NCI-H1105 (cell line): Measurements from ENCODE around the gene OR5AL1.
"Not testable (repeated sequence)": the region's sequence is repeated elsewhere in the genome, so short reads cannot be mapped to it uniquely, and the experiment has no call there.

ENCODE experiments used
- DNase-seq: peaks from one replicate; lab custom pipeline; 2025; lab: John Stamatoyannopoulos, UW

The OR5AL1 gene

DNA sequence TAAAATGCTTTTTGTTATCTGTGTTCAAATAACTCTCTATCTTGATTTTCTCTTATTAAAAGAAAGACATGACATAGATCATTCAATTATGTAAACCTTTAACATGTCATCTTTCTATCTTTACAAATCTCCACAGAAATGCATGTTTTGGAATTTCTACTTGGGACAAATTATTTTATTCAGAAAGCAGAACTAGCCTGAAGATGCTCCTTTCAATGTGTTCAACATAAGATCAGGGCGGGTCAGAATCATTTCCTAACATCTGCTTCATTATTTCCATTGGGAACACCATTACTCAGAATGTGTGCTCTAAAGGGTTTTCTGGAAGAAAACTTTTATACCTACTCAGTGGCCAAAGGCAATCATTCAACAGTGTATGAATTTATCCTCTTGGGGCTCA lies at the start of gene OR5AL1:
TSS of gene OR5AL1 (plus strand) at position 301 of the 400 bp plus-strand sequence.
- DNase-seq = no peak

DNA sequence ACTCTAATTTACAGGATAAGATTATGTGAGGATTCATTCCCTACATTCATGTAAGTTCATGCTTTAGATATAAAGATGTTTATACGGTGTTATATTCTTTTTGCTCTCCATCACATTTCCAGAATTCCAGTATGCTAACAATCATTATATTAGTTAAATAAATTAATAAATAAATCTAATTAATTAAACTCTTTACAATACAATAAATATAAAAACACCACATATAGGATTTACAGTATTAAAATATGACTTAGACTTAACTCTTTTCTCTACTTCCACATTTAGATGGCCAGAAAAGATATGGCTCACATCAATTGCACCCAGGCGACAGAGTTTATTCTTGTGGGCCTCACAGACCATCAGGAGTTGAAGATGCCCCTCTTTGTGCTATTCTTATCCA lies 37.2 kb upstream of the OR5AL1 start, which contains the start of gene OR8U1:
TSS of gene OR8U1 (plus strand) at position 301 of the 400 bp plus-strand sequence. CDS start at position 301, 0 bp downstream.
- DNase-seq = no peak

DNA sequence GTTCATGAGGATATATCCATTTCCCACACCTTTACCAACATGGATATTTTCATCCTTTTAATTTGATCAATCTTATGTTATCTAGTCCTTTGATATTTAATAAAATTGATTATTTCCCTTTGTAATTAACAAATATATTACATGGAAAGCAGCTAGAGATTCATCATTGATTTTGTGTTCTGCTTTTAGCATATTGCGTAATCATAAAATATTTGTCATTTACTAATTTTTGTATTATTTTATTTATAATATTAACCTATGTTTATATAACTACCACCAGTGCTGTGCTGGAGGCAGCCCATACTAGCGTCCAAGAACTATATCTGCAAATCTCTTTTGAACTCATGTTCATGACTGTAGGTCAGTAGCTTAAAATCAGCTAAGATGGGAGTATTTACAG lies 32.4 kb upstream of the OR5AL1 start:
- DNase-seq = no peak

DNA sequence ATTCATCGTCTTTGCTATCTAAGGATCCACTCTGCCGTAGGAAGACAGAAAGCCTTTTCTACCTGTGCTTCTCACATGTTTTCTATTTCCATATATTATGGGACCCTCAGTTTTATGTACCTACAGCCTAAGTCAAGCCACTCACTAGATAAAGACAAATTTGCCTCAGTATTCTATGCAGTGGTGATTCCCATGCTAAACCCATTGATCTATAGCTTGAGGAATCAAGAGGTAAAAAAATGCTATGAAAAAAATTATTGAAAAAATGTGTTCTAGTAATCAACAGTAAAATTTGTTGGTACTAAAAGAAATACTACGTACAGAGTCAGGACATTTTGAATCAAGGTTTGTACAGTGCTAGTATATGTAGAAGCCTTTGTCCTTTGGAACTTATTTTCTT lies 18.1 kb upstream of the OR5AL1 start:
- no peak for DNase-seq

- no peak for DNase-seq
Measured at GRCh38 chr11:56396047-56396446, 16.4 kb upstream of the OR5AL1 start.

DNA sequence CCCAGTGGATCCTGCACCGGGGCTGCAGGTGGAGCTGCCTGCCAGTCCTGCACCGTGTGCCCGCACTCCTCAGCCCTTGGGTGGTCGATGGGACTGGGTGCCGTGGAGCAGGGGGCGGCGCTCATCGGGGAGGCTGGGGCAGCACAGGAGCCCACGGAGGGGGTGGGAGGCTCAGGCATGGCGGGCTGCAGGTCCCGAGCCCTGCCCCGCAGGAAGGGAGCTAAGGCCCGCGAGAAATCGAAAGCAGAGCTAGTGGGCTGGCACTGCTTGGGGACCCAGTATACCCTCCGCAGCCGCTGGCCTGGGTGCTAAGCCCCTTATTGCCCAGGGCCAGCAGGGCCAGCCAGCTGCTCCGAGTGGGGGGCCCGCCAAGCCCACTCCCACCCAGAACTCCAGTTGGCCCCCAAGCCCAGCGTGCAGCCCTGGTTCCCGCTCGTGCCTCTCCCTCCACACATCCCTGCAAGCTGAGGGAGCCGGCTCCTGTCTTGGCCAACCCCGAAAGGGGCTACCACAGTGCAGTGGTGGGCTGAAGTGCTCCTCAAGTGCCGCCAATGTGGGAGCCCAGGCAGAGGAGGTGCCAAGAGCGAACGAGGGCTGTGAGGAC lies 10.5 kb upstream of the OR5AL1 start:
- not testable (repeated sequence) for DNase-seq

DNA sequence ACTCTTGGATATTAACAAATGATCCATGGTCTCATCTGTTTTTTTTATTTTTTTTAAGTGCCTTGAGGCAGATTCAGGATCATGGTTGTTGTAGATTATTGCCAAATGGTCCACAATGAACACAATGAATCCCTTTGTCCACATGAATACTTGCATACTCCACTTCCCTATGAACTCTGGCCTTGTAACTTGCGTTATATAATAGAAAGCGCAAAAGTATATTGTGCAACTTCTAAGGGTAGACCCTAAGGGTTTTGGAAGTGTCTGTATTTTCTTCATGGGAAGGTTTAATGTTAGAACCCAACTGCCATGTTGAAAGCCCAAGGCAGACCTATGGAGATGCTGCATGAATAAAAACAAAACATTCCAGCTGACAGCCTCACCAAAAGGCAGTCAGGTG lies 8.1 kb upstream of the OR5AL1 start:
- no peak for DNase-seq

DNA sequence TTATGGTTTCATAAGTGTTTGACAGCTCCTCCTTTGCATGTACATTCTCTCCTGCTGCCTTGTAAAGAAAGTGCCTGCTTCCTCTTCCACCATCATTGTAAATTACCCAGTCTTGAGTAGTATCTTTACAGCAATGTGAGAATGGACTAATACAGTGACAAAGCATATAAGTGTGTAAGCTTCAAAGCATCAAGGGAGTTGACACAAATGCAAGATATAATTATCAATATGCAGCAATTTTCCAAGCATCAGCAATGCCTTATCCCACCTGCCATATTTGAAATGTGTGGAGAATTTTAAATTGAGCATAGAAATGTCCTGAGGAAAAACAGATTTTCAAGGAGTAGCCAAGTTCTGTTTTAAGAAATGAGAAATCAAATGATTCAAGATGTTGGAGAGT lies 1.7 kb upstream of the OR5AL1 start:
- no peak for DNase-seq

DNA sequence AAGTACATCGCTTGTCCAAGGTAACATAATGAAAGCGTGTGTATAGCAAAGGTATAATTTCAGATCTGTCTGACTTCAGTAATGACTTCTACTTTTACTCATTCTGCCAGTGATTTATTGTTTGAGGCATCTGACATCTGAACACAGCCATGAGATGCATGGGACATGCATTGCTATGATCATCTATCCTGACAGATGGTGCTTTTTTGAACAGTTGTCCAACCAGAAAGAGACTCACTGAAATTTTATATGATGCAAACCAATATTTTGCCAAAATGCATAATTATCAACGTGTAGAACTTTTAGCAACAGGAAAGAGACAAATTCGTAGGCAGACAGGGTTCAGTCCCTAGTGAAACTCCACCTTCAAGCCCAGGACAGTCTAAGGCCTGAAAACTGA lies 41.0 kb downstream of the OR5AL1 start:
- no peak for DNase-seq

GRCh38 chr11:56457076-56457475 lies 44.6 kb downstream of the OR5AL1 start:
- DNase-seq = no peak
